ENCODE data around the gene CLEC2D. TPM values are rescaled to one million over a fixed set of nuclear protein-coding genes. Genes with fewer than 3 reads are reported as not detected.
"Not testable (repeated sequence)": the region's sequence is repeated elsewhere in the genome, so short reads cannot be mapped to it uniquely, and the experiment has no call there.

The CLEC2D gene, protein sequence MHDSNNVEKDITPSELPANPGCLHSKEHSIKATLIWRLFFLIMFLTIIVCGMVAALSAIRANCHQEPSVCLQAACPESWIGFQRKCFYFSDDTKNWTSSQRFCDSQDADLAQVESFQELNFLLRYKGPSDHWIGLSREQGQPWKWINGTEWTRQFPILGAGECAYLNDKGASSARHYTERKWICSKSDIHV
- 10 to 100 TPM in 3 of 4 donors, 1 to 10 TPM in 1; 8.5 to 31.0 (median 17.2) TPM for polyA plus RNA-seq (ENCODE audit: insufficient read length in 4 of 4)

DNA sequence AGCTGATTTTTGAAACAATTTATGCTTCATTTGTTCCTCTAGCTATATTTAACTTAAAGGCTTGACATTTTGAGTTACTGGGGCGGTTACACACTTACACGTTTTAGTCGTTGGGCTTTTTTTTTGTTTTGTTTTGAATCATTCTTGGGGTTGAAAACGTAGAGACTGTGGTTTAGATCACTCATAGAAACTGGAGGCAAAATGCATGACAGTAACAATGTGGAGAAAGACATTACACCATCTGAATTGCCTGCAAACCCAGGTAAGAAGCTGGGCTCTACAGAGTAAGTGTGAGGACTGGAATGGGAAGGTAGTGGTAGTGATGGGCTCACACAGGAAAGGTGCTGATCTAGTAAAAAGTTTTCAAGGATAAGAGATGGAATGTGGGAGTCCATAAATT, at the start of gene CLEC2D:
TSS of gene CLEC2D (plus strand) at position 180 of the 400 bp plus-strand sequence. CDS start at position 202, 22 bp downstream.
- DNase-seq (ENCODE audit: low read depth in 4 of 4, low spot score in 2 of 4), result no peak

DNA sequence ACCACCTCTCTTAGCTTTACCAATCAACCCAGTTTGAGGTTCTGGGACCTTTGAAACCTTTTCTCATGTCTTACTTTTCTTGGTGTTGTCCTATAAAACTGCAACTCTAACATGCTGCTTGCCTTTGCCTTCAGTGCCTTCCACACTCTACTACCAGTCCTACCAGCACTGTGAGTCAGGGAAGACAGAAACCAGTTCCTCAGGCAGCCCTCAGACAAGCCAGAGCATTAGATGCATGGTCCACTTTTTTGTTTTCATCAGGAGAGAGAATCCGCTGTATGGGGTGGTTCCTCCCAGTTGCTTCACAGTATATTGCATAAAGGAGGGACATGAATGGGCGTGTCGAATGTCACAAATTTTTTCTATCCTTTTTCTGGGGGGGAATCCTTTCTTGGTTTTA, 44.5 kb upstream of the CLEC2D start:
- DNase-seq (ENCODE audit: low read depth in 4 of 4, low spot score in 2 of 4), result no peak

DNA sequence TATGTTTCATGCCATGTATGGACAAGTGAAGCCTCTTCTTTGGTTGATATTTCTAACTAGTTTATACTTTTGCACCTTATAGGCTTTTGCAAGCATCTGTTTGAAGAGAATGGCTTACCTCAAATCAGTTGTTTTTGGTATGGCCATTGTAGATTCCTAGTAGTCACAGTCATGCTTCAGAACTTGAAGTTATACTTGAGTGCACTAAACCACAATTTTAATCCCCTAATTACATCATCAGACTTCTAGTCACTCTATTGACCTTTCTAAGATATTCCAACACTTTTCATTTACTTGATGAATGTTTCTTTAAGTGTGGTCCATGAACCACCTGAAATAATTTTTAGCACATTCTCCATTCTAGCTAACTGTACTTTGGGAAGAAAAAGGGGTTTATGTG, 43.2 kb upstream of the CLEC2D start:
- no peak for DNase-seq (ENCODE audit: low read depth in 4 of 4, low spot score in 2 of 4)

DNA sequence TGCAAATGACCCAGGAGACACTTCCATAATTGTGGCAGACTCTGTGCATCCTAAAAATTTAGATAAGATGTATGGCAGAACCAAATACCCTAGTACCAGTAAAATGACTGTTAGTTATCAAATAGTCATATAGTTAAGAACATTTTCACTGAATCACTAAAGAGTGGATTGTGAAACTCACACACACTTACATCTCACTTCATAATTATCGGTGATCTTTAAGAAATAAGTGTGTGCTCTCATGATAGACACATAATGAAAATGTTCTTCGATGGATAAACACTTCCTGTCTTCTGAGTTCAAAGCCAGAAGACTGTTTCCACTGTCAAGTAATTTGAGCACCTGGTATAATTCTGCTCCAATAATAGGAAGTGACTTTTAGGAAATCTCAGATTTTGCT, 42.7 kb upstream of the CLEC2D start:
- DNase-seq (ENCODE audit: low read depth in 4 of 4, low spot score in 2 of 4), result no peak

DNA sequence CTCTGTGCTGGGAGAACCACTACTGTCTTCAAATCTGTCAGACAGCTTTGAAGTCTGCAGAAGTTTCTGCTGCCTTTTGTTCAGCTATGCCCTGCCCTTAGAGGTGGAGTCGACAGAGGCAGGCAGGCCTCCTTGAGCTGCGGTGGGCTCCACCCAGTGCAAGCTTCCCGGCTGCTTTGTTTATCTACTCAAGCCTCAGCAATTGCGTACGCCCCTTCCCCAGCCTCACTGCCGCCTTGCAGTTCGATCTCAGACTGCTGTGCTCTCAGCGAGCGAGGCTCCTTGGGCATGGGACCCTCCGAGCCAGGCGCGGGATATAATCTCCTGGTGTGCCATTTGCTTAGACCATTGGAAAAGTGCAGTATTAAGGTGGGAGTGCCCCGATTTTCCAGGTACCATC, 36.7 kb upstream of the CLEC2D start:
- no peak for DNase-seq (ENCODE audit: low read depth in 4 of 4, low spot score in 2 of 4)

DNA sequence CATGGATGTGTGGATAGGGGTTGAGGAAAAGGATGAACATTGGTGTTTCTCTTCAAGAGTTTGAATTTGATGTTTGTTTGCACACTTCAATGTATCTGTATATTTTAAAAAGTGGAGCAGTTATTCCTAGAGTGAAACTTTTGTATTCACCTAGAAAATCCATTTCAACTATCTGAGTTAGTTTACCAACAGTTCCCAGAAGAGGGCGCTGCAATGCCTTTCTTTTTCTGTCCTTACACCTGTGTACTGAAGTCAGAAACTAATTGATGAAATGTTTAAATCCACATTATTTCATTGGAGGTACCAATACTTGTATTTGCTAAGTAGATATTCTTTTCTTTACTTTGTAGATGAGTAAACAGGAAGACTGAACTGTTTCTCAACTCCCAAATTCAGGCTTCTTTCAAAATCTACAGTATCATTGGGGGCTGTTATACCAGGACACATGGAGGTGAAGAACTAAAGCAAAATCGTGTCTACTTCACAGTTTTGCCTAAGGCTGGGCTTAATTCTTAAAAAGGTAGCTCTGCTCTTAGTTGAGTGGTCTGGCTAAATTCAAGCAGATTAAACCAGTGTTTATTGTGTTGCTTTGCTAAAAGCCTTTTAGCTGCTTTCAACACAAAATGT, 35.2 kb upstream of the CLEC2D start:
- DNase-seq (ENCODE audit: low read depth in 4 of 4, low spot score in 2 of 4), result no peak

DNA sequence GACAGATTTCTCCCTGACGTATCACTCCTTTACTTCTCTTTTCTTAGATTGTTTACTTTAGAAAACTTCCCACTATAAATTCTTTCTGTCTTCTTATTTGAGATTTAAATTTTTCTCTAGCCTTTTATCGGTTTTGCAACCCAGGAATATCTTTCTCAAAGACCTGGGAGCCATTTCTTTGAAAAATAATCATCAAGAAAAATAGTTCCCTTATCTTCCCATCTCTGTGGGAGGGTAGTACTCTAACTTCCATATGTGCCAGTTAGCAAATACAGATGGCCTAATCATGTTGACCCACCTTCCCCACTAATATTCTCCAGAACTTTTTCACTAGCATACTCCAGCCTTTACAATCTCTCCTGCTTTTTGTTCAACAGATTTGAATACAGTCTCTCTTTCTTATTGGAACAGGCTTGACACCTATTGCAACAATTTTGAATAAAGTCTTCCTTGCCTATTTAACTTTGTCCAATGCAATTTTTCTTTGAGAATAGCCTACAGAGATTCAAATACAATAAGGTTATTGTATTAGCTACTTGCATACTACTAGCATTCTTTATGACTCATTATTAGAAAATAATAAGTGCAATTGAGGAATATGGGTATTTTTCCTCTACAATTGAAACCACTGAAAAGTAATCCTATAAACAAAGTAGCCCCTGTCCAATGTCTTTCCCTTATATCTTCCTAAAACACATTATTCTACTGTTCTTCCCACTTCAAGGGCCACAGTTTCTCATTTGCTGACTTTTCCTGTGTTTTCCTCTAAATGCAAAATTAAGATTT, 34.4 kb upstream of the CLEC2D start:
- DNase-seq (ENCODE audit: low read depth in 4 of 4, low spot score in 2 of 4), result no peak

DNA sequence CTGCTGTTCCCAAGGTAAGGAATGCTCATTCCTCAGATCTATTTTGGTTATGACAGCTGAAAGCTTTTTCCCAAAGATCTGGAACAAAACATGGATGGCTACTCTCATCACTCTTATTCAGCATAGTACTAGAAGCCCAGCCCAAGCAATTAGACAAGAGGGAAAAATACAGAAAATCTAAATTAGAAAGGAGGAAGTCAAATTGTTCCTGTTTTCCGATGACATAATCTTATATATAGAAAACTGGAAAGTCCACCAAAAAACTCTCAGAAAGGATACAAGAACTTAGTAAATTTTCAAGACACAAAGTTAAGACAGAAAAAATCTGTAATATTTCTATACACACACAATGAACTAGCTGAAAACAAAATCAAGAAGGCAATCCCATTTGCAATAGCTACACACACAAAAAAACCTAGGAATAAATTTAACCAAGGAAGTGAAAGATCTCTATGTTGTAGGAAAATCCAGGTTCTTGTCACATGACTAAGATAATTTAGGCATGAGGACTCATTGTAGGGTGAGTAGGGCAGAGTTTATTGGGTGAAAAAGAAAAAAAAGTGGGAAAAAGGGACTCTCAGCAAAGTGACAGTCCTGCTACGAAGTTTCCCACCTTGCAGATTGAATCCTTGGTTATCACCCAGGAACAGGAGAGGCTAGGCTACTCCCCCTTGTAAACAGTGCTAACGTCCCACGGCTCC, 33.2 kb upstream of the CLEC2D start:
- DNase-seq (ENCODE audit: low read depth in 4 of 4, low spot score in 2 of 4), result no peak

DNA sequence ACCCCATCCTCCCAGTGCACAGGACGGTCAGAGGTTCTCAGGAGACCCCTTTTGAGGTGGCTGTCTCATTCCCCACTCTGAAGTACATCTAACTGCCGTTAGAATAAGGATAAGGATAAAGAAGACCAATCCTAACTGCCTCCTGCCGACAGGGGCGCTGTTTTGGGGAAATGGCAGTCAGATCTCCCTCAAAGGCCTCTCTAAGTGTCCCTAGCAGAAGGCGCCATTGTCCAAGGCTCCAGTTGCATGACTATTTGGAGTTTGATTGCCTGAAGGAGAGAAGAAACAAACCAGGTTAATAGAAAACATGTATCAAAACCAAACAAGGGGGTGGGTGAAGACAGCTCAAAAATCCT, 32.7 kb upstream of the CLEC2D start:
- no peak for DNase-seq (ENCODE audit: low read depth in 4 of 4, low spot score in 2 of 4)

DNA sequence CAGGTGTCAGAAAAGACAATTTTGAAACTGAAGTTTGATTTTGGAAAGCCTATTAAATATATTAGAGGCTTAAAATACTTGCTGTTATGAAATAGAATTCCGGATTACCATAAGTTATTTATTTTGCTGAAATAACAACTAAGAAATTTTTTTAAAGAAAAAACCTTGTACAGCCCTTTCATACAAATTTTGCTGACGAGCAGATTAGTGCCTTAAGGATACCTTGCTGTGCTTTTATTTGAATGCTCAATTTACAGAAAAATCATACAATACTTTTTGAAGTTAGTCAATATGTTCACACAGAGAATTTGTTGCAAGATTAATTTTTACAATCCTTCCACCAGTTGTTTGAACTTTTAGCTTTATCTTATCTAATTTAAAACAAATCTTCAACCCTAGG, 29.5 kb upstream of the CLEC2D start:
- DNase-seq (ENCODE audit: low read depth in 4 of 4, low spot score in 2 of 4), result no peak

DNA sequence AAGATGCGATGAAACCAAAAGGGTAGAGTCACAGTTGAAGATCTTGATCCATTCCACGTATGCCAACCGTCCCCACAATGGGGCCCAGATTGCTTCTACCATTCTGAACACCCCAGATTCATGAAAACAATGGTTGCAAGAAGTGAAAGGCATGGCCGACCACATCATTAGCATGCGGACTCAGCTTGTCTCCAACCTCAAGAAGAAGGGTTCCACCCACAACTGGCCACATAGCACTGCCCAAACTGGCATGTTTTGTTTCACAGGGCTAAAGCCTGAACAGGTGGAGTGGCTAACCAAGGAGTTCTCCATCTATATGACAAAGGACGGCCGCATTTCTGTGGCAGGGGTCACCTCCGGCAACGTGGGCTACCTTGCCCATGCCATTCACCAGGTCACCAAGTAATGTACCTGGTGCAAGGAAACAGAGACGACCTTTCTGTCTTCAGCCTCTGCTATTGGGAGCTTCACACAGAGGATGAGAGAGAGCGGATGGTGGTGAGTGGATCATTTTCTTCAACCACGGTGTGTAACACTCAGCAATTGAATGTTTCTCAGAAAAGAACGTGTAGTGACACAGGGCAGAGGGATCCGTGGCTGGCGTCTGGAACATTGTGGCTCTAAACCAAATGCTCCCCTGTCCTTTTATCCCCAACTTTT, 26.8 kb upstream of the CLEC2D start:
- no peak for DNase-seq (ENCODE audit: low read depth in 4 of 4, low spot score in 2 of 4)

DNA sequence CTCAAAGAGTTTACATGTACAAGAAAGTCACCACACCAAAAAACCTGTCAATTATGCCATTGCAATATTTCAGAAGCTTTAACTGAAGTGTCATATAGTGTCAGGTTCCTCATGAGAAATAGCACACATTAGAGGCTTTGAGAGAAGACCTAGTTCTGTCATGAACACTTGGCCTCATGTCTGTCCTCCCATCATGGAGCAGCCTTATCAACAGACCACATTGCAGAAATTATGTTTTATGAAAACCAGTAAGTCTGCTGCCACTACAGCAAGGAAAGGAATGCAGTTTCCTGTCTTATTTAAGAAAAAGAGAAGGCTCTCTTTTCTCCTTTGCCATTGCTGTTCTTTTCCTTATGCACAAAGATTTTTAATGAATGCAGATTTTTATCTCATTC, 26.2 kb upstream of the CLEC2D start:
- DNase-seq (ENCODE audit: low read depth in 4 of 4, low spot score in 2 of 4), result no peak

DNA sequence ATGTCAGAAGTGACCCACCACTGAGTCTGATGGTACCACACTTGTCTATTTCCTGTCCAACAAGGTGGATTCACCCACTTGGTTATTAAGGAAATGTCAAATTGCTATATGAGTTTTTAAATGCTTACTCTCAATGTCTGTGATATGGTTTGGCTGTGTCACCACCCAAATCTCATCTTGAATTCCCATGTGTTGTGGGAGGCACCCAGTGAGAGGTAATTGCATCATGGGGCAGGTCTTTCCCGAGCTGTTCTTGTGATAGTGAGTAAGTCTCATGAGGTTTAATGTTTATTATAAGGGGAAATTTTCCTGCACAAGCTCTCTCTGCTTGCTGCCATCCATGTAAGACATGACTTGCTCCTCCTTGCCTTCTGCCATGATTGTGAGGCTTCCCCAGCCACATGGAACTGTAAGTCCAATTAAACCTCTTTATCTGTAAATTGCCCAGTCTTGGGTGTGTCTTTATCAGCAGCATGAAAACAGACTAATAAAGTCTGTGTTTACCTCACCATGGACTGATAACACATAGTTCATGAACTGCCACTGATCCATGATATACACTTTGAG, 24.4 kb upstream of the CLEC2D start:
- DNase-seq (ENCODE audit: low read depth in 4 of 4, low spot score in 2 of 4), result not testable (repeated sequence)

DNA sequence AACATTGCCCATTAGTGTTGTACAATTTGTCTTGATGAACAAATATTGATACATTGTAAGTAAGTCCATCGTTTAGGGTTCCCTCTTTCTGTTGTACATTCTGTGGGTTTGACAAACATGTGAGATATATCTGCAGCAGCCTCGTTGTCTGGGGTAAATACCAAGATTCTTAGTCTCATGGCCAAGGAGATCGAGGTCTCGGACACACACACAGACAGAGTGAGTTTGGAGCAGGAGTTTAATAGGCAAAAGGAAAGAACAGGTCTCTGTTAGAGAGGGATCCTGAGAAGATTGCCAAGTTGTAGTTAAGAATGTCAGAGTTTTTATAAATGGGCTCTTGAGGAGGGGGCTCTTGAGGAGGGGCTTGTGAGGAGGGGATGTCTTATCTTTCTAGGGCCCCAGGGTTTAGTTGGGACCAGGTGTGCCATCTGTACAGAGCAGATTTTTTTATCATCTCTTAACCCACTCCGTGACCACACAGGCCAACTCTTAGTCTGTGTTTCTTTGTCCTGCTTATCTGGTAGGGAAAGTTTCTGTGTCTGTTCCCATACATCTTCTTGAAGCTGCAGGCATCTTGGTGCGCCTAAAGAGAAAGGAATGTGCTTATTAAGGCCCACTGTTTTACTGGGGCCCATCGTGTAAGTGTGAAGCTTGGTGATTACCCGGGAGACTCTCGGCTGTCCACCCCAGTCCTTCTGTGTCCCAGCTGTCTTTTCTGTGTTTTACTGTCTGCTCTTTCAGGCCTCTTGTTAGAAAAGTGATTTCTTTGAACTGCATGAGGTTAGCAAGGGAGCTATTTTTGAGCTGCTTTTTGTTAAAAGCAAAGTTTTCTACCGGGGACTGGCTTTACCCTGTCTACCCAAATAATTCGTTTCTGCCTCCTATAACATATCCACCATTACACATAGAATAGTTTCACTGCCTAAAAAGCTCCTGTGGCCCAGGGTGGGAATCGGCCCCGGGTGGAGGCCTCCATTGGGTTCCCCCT, 22.4 kb upstream of the CLEC2D start:
- peak in 1 of 4 donors; percentile 11 for DNase-seq (ENCODE audit: low read depth in 4 of 4, low spot score in 2 of 4)

DNA sequence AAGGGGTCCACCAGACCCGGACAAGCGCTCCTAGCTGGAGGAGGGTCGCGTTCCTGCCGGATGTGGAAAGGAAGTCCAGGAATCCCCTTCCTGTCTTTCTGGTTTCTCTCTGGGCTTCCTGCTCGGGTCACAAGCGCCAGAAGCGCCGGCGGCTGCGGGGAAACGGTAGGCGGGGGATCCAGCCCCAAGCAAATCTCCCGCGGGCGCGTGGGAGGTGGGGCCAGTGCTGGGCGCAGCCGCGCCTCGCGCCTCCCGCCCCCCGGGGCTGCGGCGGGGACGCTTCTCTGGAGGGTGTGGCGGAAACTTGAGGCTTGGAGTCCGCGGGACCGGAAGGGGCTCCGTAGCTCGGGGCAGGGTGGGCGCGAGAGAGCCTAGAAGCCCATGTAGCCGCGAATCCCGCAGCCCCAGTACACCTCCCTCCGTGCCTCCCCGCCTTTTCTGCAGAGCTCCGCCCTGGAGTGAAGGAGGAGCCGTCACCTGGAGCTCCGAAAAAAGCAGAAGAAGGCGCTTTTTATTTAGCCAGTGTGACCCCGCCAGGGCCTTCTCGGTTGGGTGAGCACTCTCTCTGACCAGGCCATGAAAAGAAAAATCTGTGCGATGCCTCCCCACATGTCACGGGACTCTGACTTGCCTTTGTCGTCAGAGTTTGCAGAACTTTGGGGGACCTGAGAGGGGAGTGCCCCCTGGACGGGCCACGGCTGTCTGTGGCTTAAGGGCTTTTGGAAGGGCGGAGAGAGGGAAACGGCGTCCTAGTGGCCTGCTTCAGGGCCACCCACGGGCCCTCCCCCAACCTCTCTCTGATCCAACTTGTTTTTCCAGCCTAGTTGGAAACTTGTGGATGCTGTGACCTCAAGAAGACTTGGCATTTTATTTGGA, 21.4 kb upstream of the CLEC2D start:
- peak; percentile 69 to 82 (median 80) for DNase-seq (ENCODE audit: low read depth in 4 of 4, low spot score in 2 of 4)

DNA sequence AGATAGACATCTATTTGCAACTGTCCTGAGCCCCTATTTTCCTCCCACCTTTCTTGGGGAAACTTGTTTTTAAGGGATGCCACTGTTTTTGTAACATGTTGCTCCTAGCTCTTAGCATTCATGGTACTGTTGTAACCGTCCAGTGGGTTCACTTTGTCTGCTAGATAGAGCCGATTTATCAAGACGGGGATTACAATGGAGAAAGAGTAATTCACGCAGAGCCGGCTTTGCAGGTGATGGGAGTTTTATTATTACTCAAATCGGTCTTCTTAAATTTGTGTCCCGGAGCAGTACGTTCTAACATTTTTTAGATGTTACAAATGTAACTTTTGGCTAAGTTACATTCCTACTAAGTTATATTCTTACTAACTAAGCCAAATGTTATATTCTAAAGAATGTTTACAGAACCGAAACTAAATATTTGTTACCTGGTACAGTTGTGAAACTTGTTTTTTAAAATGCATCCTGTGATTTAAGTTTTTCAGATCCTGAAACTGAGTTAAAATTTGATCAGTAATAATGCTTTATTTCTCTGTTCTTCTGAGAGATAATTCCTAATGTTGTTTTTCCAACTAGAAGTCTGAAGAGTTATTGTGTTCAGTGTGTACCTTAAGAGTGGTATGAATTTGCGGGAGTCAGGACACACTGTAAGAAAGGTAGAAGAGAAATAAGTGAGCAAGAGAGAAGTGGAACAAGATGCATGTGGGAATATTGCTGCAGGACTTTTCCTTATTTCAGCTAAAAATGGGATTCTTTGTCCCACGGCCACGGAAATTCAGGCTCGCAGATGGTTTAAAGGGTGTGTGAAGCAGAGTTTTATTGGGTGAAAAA, 20.6 kb upstream of the CLEC2D start:
- DNase-seq (ENCODE audit: low read depth in 4 of 4, low spot score in 2 of 4), result peak in 2 of 4 donors; percentile 13 to 17

DNA sequence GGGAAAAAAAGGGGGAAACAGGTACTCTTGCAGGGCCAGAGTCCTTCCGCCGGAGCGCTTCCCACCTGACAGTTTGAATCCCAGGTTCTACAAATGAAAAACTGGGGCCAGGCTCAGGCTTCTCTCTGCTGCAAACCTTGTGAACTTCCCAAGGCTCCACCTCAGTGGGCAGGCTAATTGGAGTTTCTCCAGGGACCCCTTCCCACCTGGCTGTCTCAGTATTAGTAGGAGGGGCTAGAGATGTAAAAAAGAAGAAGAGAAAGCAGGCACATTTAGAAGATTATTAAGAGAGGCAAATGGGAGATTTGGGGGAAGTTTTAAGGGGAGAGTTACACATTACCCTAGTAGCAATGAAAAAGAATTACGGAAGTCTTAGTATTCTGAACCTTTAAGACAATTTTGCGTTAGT, 20.0 kb upstream of the CLEC2D start:
- peak in 1 of 4 donors; percentile 25 for DNase-seq (ENCODE audit: low read depth in 4 of 4, low spot score in 2 of 4)
